Astrocyte of the spinal cord (primary cell): ENCODE measurements around the gene MYOM1.

ENCODE experiments used
- DNase-seq: peaks from one replicate; pipeline ENCODE4 v3.0.0; 2011; ENCODE audit warnings: low read depth, low spot score
- H3K4me3 ChIP-seq: 2 replicates; pipeline ENCODE4 v1.5.1; 2011; ENCODE audit warnings: low read depth, mild to moderate bottlenecking, low read length, moderate library complexity
- CTCF ChIP-seq: IDR thresholded peaks from 2 replicates; pipeline ENCODE4 v1.5.1; 2012; ENCODE audit warnings: low read depth, mild to moderate bottlenecking, low read length, inconsistent platforms
- in situ Hi-C: cut with HindIII; loops from 2 replicates; pipeline ENCODE4 v1.10.0; 2017; ENCODE audit warnings: low sequenced_read_pairs

The MYOM1 gene

DNA sequence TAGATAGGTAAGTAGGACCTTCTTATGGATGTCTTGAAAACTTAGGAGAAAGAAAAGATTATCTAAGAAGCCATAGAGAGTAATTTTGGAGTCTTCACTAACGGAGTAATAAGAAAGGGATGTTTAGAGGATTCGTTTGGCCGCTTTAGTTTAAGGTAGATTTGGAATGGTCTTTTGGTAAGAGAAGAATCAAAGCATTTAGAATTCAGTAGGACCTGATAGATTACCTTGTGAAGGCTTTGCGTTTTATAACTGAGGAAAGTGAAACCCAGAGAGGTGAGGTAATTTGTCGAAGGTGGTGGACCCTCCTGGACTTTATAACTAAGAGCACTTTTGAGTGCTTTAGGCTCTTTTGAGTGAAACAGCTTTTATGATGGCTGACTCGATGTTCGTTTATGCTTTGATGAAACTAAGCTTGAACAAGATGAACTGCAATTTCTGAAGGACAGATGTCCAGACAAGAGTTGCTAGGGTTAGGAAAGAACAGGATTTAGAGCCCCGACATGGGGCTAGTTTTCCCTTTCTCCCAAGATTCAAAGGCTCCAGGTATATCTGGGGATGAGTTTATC lies 43.4 kb upstream of the MYOM1 start:
- in situ Hi-C loops, result no loop called here
- H3K4me3 ChIP-seq, result peak overlapping the region; percentile 86
- no peak for TF ChIP-seq CTCF
- DNase-seq, result no peak

DNA sequence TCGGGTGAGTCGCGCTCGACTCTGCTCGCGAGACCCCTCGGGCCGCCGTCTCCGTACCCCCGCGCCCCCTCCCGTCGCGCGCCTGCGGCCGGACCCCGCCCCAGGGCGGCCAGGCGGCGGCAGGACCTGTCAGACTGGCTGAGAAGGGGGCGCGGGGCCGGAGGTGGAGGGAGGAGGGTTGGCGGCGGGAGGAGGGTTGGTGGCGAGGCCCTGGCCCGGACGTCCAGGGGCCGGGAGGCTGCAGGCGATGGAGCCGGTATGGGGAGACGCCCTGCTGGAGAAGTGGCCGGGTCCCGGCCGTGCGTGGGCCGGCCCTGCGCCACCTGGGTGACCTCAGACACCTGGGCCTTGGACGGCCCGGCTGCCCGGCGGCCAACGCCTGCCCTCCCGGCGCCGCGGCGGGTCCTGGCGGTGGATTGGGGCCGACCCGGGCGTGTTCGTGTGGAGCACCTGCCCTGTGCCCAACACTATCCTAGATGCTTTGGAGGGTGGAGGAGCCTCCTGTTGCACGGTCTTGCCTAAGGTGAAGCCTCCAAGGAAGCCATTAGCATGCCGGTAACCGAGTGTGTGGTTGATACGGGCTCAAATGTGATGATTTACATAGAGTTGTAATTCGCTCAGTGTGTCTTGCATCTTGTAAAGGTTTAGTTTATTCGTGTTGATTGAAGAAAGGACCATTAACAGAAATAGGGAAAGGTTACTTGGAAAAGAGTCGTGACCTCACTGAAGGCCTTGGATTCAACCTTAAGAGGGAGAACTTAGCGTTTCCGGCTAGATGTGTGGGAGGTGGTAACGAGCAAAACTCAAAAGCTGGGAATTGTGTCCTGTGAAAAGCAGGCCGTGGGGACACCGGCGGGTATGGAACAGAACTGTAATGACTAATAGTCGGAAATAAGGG lies 42.7 kb upstream of the MYOM1 start:
- DNase-seq, result no peak
- in situ Hi-C loops, result no loop called here
- H3K4me3 ChIP-seq, result peak overlapping the region; percentile 86
- TF ChIP-seq CTCF, result no peak

GRCh38 chr18:3261373-3262233 lies 41.8 kb upstream of the MYOM1 start, which contains the start of gene MYL12B:
Gene MYL12B (plus strand): TSS chr18:3262133. CDS start chr18:3272899, 10,766 bp downstream.
- peak within 1 kb of the TSS; percentile 86 for H3K4me3 ChIP-seq
- in situ Hi-C loops, result no loop called here
- DNase-seq, result peak; percentile 82
- no peak for TF ChIP-seq CTCF

GRCh38 chr18:3260995-3261372 lies 41.2 kb upstream of the MYOM1 start:
- DNase-seq, result no peak
- TF ChIP-seq CTCF, result no peak
- in situ Hi-C loops, result no loop called here
- H3K4me3 ChIP-seq, result peak overlapping the region; percentile 86

GRCh38 chr18:3257627-3258120 lies 37.9 kb upstream of the MYOM1 start:
- no peak for TF ChIP-seq CTCF
- in situ Hi-C loops, result no loop called here
- no peak overlapping the region for H3K4me3 ChIP-seq
- DNase-seq, result no peak
